Suppressor macrophage treated with lipopolysaccharide for 4 hours (primary cell): ENCODE results near the gene SLC4A8.
A peak's percentile ranks its signal among the peaks of the same experiment; 100 is the strongest.
"Not testable (repeated sequence)": the region's sequence is repeated elsewhere in the genome, so short reads cannot be mapped to it uniquely, and the experiment has no call there.

Experiments
- DNase-seq: peaks from one replicate; pipeline ENCODE4 v3.0.0-alpha.2; 2020

SLC4A8 gene

GRCh38 chr12:51430196-51430895 lies 5.7 kb downstream of the SLC4A8 start:
- DNase-seq, result no peak

GRCh38 chr12:51432921-51433320 lies 8.3 kb downstream of the SLC4A8 start:
- DNase-seq, result no peak

- no peak for DNase-seq
Measured at GRCh38 chr12:51434305-51434704, 9.7 kb downstream of the SLC4A8 start.

GRCh38 chr12:51437431-51437830 lies 12.8 kb downstream of the SLC4A8 start:
- DNase-seq, result no peak

- no peak for DNase-seq
Measured at GRCh38 chr12:51439330-51439729, 14.7 kb downstream of the SLC4A8 start.

- DNase-seq, result peak; percentile 20
Measured at GRCh38 chr12:51441583-51441982, 17.0 kb downstream of the SLC4A8 start.

- no peak for DNase-seq
Measured at GRCh38 chr12:51442324-51442723, 17.7 kb downstream of the SLC4A8 start.

- DNase-seq, result no peak
Measured at GRCh38 chr12:51443573-51443972, 18.9 kb downstream of the SLC4A8 start.

GRCh38 chr12:51448618-51449256 lies 24.1 kb downstream of the SLC4A8 start:
- peak; percentile 21 for DNase-seq

GRCh38 chr12:51449580-51450246 lies 25.1 kb downstream of the SLC4A8 start:
- DNase-seq, result no peak

- no peak for DNase-seq
Measured at GRCh38 chr12:51450333-51450732, 25.7 kb downstream of the SLC4A8 start.

- no peak for DNase-seq
Measured at GRCh38 chr12:51450806-51451205, 26.2 kb downstream of the SLC4A8 start.

- not testable (repeated sequence) for DNase-seq
Measured at GRCh38 chr12:51454016-51454415, 29.4 kb downstream of the SLC4A8 start.

- DNase-seq, result not testable (repeated sequence)
Measured at GRCh38 chr12:51455050-51455449, 30.4 kb downstream of the SLC4A8 start.

GRCh38 chr12:51458635-51459034 lies 34.0 kb downstream of the SLC4A8 start:
- DNase-seq, result no peak

GRCh38 chr12:51460519-51460918 lies 35.9 kb downstream of the SLC4A8 start:
- no peak for DNase-seq

- peak; percentile 30 for DNase-seq
Measured at GRCh38 chr12:51465491-51465890, 40.9 kb downstream of the SLC4A8 start.

- no peak for DNase-seq
Measured at GRCh38 chr12:51470116-51470515, 45.5 kb downstream of the SLC4A8 start.

- no peak for DNase-seq
Measured at GRCh38 chr12:51471111-51471864, 46.7 kb downstream of the SLC4A8 start.

GRCh38 chr12:51472984-51473383 lies 48.4 kb downstream of the SLC4A8 start:
- DNase-seq, result no peak

- DNase-seq, result no peak
Measured at GRCh38 chr12:51473947-51474346, 49.3 kb downstream of the SLC4A8 start.

- no peak for DNase-seq
Measured at GRCh38 chr12:51475543-51475942, 50.9 kb downstream of the SLC4A8 start.

GRCh38 chr12:51480978-51481377 lies 56.3 kb downstream of the SLC4A8 start:
- no peak for DNase-seq
